Measurements from ENCODE around the gene IGIP.

- TF ChIP-seq POLR2A (IDR thresholded peaks at IDR 0.05) (no peak), POLR2AphosphoS5 (IDR thresholded peaks at IDR 0.05) (no peak)
- TF ChIP-seq, protein P1, sequence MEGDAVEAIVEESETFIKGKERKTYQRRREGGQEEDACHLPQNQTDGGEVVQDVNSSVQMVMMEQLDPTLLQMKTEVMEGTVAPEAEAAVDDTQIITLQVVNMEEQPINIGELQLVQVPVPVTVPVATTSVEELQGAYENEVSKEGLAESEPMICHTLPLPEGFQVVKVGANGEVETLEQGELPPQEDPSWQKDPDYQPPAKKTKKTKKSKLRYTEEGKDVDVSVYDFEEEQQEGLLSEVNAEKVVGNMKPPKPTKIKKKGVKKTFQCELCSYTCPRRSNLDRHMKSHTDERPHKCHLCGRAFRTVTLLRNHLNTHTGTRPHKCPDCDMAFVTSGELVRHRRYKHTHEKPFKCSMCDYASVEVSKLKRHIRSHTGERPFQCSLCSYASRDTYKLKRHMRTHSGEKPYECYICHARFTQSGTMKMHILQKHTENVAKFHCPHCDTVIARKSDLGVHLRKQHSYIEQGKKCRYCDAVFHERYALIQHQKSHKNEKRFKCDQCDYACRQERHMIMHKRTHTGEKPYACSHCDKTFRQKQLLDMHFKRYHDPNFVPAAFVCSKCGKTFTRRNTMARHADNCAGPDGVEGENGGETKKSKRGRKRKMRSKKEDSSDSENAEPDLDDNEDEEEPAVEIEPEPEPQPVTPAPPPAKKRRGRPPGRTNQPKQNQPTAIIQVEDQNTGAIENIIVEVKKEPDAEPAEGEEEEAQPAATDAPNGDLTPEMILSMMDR (IDR thresholded peaks at IDR 0.05 in 8 of 11, conservative IDR thresholded peaks at IDR 0.05 in 3 of 11), result no peak
These were observed 727 bp downstream of the IGIP start for GRCh38 chr5:140126315-140127012.

Data from spleen (tissue), 7 donors.